ENCODE data around the gene MSANTD2. TPM values are rescaled to one million over a fixed set of nuclear protein-coding genes. Genes with fewer than 3 reads are reported as not detected.

MSANTD2 gene
- polyA plus RNA-seq, 1 of the 3 experiments (the other 2 are of a cell fraction): 6.4 TPM

- H3K27me3 ChIP-seq (ENCODE audit: insufficient read depth): no peaks in the 10 kb centered on the region
- no peaks in the 10 kb centered on the region for H3K9me3 ChIP-seq
- H3F3A ChIP-seq (replicated peaks; ENCODE audit: insufficient read depth): peaks cover 6% of the 10 kb centered on the region
- POLR2A ChIA-PET: no interaction called here
- H3K9ac ChIP-seq: no peak overlapping the region
- no peaks in the 10 kb centered on the region for H3K4me1 ChIP-seq (ENCODE audit: control insufficient read depth in 1 of 2, insufficient read depth in 2 of 2, low read depth in 1 of 2, low read length in 1 of 2)
- H3K9me2 ChIP-seq: no peaks in the 10 kb centered on the region
- no peaks in the 10 kb centered on the region for H3K79me2 ChIP-seq (ENCODE audit: insufficient read depth)
- no peak overlapping the region for H2AFZ ChIP-seq (ENCODE audit: low read depth)
- 70% methylated on average over 9 of the region's 12 CpGs for WGBS (ENCODE audit: low lambda C conversion rate)
- CTCF ChIA-PET: interaction anchor here (1.1 to 4.8 kb wide), 4 partner anchors 9 to 117 kb away, joined by 3 to 28 read pairs (median 6); partner anchors contain the start of genes ESAM and NRGN
- no peak for DNase-seq
- H4K20me1 ChIP-seq (ENCODE audit: insufficient read depth): no peaks in the 10 kb centered on the region
- H3K27ac ChIP-seq (ENCODE audit: low read depth in 2 of 2, low read length in 1 of 2): no peak overlapping the region
- H3K4me2 ChIP-seq: no peak overlapping the region
- H3K36me3 ChIP-seq (replicated peaks in 1 of 2; ENCODE audit: control insufficient read depth in 1 of 2, insufficient read depth in 2 of 2, low read length in 1 of 2): no peaks in the 10 kb centered on the region
- no peak overlapping the region for H3K4me3 ChIP-seq (ENCODE audit: low read depth in 2 of 2, low read length in 1 of 2)
- no peak for TF ChIP-seq ZBTB33 (IDR thresholded peaks at IDR 0.05; ENCODE audit: borderline replicate concordance, low read depth)
- no peak for TF ChIP-seq POLR2AphosphoS5 (IDR thresholded peaks at IDR 0.05; ENCODE audit: low read depth, low read length)
- no peak for TF ChIP-seq TAF1 (IDR thresholded peaks at IDR 0.05; ENCODE audit: borderline replicate concordance, low read depth, low read length)
- TF ChIP-seq, protein P1, sequence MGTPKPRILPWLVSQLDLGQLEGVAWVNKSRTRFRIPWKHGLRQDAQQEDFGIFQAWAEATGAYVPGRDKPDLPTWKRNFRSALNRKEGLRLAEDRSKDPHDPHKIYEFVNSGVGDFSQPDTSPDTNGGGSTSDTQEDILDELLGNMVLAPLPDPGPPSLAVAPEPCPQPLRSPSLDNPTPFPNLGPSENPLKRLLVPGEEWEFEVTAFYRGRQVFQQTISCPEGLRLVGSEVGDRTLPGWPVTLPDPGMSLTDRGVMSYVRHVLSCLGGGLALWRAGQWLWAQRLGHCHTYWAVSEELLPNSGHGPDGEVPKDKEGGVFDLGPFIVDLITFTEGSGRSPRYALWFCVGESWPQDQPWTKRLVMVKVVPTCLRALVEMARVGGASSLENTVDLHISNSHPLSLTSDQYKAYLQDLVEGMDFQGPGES (IDR thresholded peaks at IDR 0.05; ENCODE audit: low read depth, low read length): no peak
- TF ChIP-seq, protein P2, sequence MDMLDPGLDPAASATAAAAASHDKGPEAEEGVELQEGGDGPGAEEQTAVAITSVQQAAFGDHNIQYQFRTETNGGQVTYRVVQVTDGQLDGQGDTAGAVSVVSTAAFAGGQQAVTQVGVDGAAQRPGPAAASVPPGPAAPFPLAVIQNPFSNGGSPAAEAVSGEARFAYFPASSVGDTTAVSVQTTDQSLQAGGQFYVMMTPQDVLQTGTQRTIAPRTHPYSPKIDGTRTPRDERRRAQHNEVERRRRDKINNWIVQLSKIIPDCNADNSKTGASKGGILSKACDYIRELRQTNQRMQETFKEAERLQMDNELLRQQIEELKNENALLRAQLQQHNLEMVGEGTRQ (IDR thresholded peaks at IDR 0.05; ENCODE audit: borderline replicate concordance, low read depth, low read length): no peak
- no peak for TF ChIP-seq SIN3A (IDR thresholded peaks at IDR 0.05; ENCODE audit: borderline replicate concordance, low read depth, low read length)
- TF ChIP-seq TEAD4 (IDR thresholded peaks at IDR 0.05; ENCODE audit: borderline replicate concordance, insufficient read depth): no peak
- no peak for TF ChIP-seq JUND (IDR thresholded peaks at IDR 0.05)
- TF ChIP-seq RXRA (IDR thresholded peaks at IDR 0.05; ENCODE audit: borderline replicate concordance, low read depth): no peak
- no peak for TF ChIP-seq MEF2A (IDR thresholded peaks at IDR 0.05; ENCODE audit: borderline replicate concordance, low read depth)
- TF ChIP-seq TCF12 (IDR thresholded peaks at IDR 0.05): no peak
Observed at GRCh38 chr11:124748481-124749343, 51.5 kb downstream of the MSANTD2 start.

GRCh38 chr11:124748100-124748418 is 52.1 kb downstream of the MSANTD2 start:
- H3F3A ChIP-seq (replicated peaks; ENCODE audit: insufficient read depth): peaks cover 6% of the 10 kb centered on the region
- no peak overlapping the region for H3K9ac ChIP-seq
- 94% methylated on average over 7 of the region's 7 CpGs for WGBS (ENCODE audit: low lambda C conversion rate)
- H3K36me3 ChIP-seq (replicated peaks in 1 of 2; ENCODE audit: control insufficient read depth in 1 of 2, insufficient read depth in 2 of 2, low read length in 1 of 2): no peaks in the 10 kb centered on the region
- no peak overlapping the region for H3K4me3 ChIP-seq (ENCODE audit: low read depth in 2 of 2, low read length in 1 of 2)
- POLR2A ChIA-PET: no interaction called here
- no peak overlapping the region for H2AFZ ChIP-seq (ENCODE audit: low read depth)
- H3K27ac ChIP-seq (ENCODE audit: low read depth in 2 of 2, low read length in 1 of 2): no peak overlapping the region
- DNase-seq: no peak
- no peaks in the 10 kb centered on the region for H3K79me2 ChIP-seq (ENCODE audit: insufficient read depth)
- H4K20me1 ChIP-seq (ENCODE audit: insufficient read depth): no peaks in the 10 kb centered on the region
- TF ChIP-seq, protein P2 (IDR thresholded peaks at IDR 0.05; ENCODE audit: borderline replicate concordance, low read depth, low read length): no peak
- TF ChIP-seq RCOR1 (IDR thresholded peaks at IDR 0.05; ENCODE audit: low read length): no peak
- TF ChIP-seq FOXJ3 (CRISPR knock-in tag; IDR thresholded peaks at IDR 0.05): no peak
- TF ChIP-seq POLR2AphosphoS5 (IDR thresholded peaks at IDR 0.05; ENCODE audit: low read depth, low read length): no peak
- no peak for TF ChIP-seq USF1 (IDR thresholded peaks at IDR 0.05; ENCODE audit: borderline replicate concordance, low read depth)
- no peaks in the 10 kb centered on the region for H3K9me3 ChIP-seq
- no peak overlapping the region for H3K4me2 ChIP-seq
- no peaks in the 10 kb centered on the region for H3K27me3 ChIP-seq (ENCODE audit: insufficient read depth)
- CTCF ChIA-PET: interaction anchor here (1.1 to 4.8 kb wide), 5 partner anchors 8 to 103 kb away, joined by 3 to 28 read pairs (median 3); partner anchors contain the start of genes ESAM and NRGN
- H3K4me1 ChIP-seq (ENCODE audit: control insufficient read depth in 1 of 2, insufficient read depth in 2 of 2, low read depth in 1 of 2, low read length in 1 of 2): no peaks in the 10 kb centered on the region
- no peaks in the 10 kb centered on the region for H3K9me2 ChIP-seq

All from SK-N-SH (cell line).